ACC112 (cell line): ENCODE data around the gene CCDC71.
A peak's percentile ranks its signal among the peaks of the same experiment; 100 is the strongest.

ENCODE experiments used
- H2AFZ ChIP-seq: fragments of 200-600 bp; sonication (generic); one replicate; pipeline ENCODE4 v1.6.0; 2017; ENCODE audit warnings: antibody characterized with exemption, low read length; ENCODE audit not compliant: unreplicated experiment
- H3K27ac ChIP-seq: fragments of 200-600 bp; sonication (generic); 2 replicates; pipeline ENCODE4 v1.5.1; 2014; ENCODE audit warnings: low read depth, mild to moderate bottlenecking, antibody characterized with exemption, low read length, moderate library complexity
- H3K27me3 ChIP-seq: fragments of 200-600 bp; sonication (generic); 2 replicates; pipeline ENCODE4 v1.6.1; 2014; ENCODE audit warnings: mild to moderate bottlenecking, antibody characterized with exemption, low read length, moderate library complexity, mixed read lengths; ENCODE audit not compliant: insufficient read depth
- H3K36me3 ChIP-seq: fragments of 200-600 bp; sonication (generic); 2 replicates; pipeline ENCODE4 v1.6.1; 2016; ENCODE audit warnings: mild to moderate bottlenecking, antibody characterized with exemption, low read length, moderate library complexity, mixed read lengths; ENCODE audit not compliant: insufficient read depth
- H3K4me1 ChIP-seq: fragments of 200-600 bp; sonication (generic); one replicate; pipeline ENCODE4 v1.6.1; 2016; ENCODE audit warnings: low read length, mixed read lengths; ENCODE audit not compliant: insufficient read depth, unreplicated experiment, control insufficient read depth
- H3K4me3 ChIP-seq: fragments of 200-600 bp; sonication (generic); 2 replicates; pipeline ENCODE4 v1.5.1; 2014; ENCODE audit warnings: mild to moderate bottlenecking, low read depth, low read length
- H3K79me2 ChIP-seq: fragments of 200-600 bp; sonication (generic); one replicate; pipeline ENCODE4 v1.6.0; 2016; ENCODE audit warnings: low read length; ENCODE audit not compliant: control insufficient read depth, unreplicated experiment, insufficient read depth

The CCDC71 gene

GRCh38 chr3:49131040-49131439 is 35.1 kb downstream of the CCDC71 start:
- peaks cover 13% of the 10 kb centered on the region; the same call in 1 of the 2 replicates for H3K36me3 ChIP-seq
- H3K79me2 ChIP-seq: peaks cover 25% of the 10 kb centered on the region
- H2AFZ ChIP-seq: no peak overlapping the region
- H3K4me1 ChIP-seq: peaks cover 13% of the 10 kb centered on the region
- H3K27me3 ChIP-seq: no peaks in the 10 kb centered on the region
- H3K4me3 ChIP-seq: peak overlapping the region; percentile 90; the same call in 1 of the 2 replicates
- no peak overlapping the region for H3K27ac ChIP-seq

GRCh38 chr3:49124991-49125670 is 41.0 kb downstream of the CCDC71 start:
- H3K4me1 ChIP-seq: no peaks in the 10 kb centered on the region
- H3K27ac ChIP-seq: no peak overlapping the region
- H3K4me3 ChIP-seq: no peak overlapping the region
- H2AFZ ChIP-seq: no peak overlapping the region
- H3K36me3 ChIP-seq: peaks cover 21% of the 10 kb centered on the region; the same call in 1 of the 2 replicates
- peaks cover 5% of the 10 kb centered on the region for H3K79me2 ChIP-seq
- no peaks in the 10 kb centered on the region for H3K27me3 ChIP-seq

GRCh38 chr3:49124203-49124602 is 41.9 kb downstream of the CCDC71 start:
- H3K27ac ChIP-seq: no peak overlapping the region
- H3K27me3 ChIP-seq: no peaks in the 10 kb centered on the region
- H3K4me1 ChIP-seq: peaks cover 8% of the 10 kb centered on the region
- peaks cover 14% of the 10 kb centered on the region for H3K79me2 ChIP-seq
- peaks cover 16% of the 10 kb centered on the region; the same call in 1 of the 2 replicates for H3K36me3 ChIP-seq
- no peak overlapping the region for H2AFZ ChIP-seq
- no peak overlapping the region for H3K4me3 ChIP-seq

- Histone ChIP-seq H3K27me3 (no peaks in the 10 kb centered on the region), H3K36me3 (peaks cover 16% of the 10 kb centered on the region; the same call in 1 of the 2 replicates), H3K79me2 (peaks cover 16% of the 10 kb centered on the region), H3K4me1 (peaks cover 12% of the 10 kb centered on the region), H2AFZ (no peak overlapping the region), H3K4me3 (no peak overlapping the region), H3K27ac (no peak overlapping the region)
Observed at GRCh38 chr3:49123687-49124086, 42.4 kb downstream of the CCDC71 start.

- Histone ChIP-seq H3K4me1 (peaks cover 12% of the 10 kb centered on the region), H3K4me3 (no peak overlapping the region), H3K79me2 (peaks cover 17% of the 10 kb centered on the region), H2AFZ (no peak overlapping the region), H3K36me3 (peaks cover 9% of the 10 kb centered on the region; the same call in 1 of the 2 replicates), H3K27ac (no peak overlapping the region), H3K27me3 (no peaks in the 10 kb centered on the region)
Observed at GRCh38 chr3:49122886-49123545, 43.1 kb downstream of the CCDC71 start.

- Histone ChIP-seq H3K4me1 (peaks cover 12% of the 10 kb centered on the region), H3K79me2 (peaks cover 17% of the 10 kb centered on the region), H3K27ac (no peak overlapping the region), H3K27me3 (no peaks in the 10 kb centered on the region), H3K36me3 (peaks cover 13% of the 10 kb centered on the region; the same call in 1 of the 2 replicates), H2AFZ (no peak overlapping the region), H3K4me3 (no peak overlapping the region)
Observed at GRCh38 chr3:49122451-49122850, 43.7 kb downstream of the CCDC71 start.

- peaks cover 17% of the 10 kb centered on the region for H3K79me2 ChIP-seq
- H3K4me3 ChIP-seq: no peak overlapping the region
- H3K27me3 ChIP-seq: no peaks in the 10 kb centered on the region
- peaks cover 12% of the 10 kb centered on the region for H3K4me1 ChIP-seq
- no peak overlapping the region for H2AFZ ChIP-seq
- peaks cover 13% of the 10 kb centered on the region; the same call in 1 of the 2 replicates for H3K36me3 ChIP-seq
- no peak overlapping the region for H3K27ac ChIP-seq
Observed at GRCh38 chr3:49122022-49122421, 44.1 kb downstream of the CCDC71 start.

- no peaks in the 10 kb centered on the region for H3K27me3 ChIP-seq
- H3K27ac ChIP-seq: peak overlapping the region; percentile 82
- peaks cover 12% of the 10 kb centered on the region for H3K4me1 ChIP-seq
- peaks cover 17% of the 10 kb centered on the region for H3K79me2 ChIP-seq
- H3K4me3 ChIP-seq: peak overlapping the region; percentile 89; the same call in 1 of the 2 replicates
- H3K36me3 ChIP-seq: peaks cover 13% of the 10 kb centered on the region; the same call in 1 of the 2 replicates
- H2AFZ ChIP-seq: no peak overlapping the region
Observed at GRCh38 chr3:49121132-49121736, 44.9 kb downstream of the CCDC71 start.

- peaks cover 13% of the 10 kb centered on the region; the same call in 1 of the 2 replicates for H3K36me3 ChIP-seq
- H3K79me2 ChIP-seq: peaks cover 17% of the 10 kb centered on the region
- H2AFZ ChIP-seq: no peak within 1 kb of the TSS
- peaks cover 12% of the 10 kb centered on the region for H3K4me1 ChIP-seq
- peak within 1 kb of the TSS; percentile 89 for H3K4me3 ChIP-seq
- peak within 1 kb of the TSS; percentile 82 for H3K27ac ChIP-seq
- no peaks in the 10 kb centered on the region for H3K27me3 ChIP-seq
Observed at GRCh38 chr3:49120438-49121131, 45.5 kb downstream of the CCDC71 start, which contains the start of gene USP19. USP19 (minus strand) TSS chr3:49120823; CDS start chr3:49119145, 1,678 bp downstream.

GRCh38 chr3:49120096-49120437 is 46.1 kb downstream of the CCDC71 start:
- H3K4me1 ChIP-seq: peaks cover 12% of the 10 kb centered on the region
- peaks cover 17% of the 10 kb centered on the region for H3K79me2 ChIP-seq
- peak overlapping the region; percentile 82 for H3K27ac ChIP-seq
- no peak overlapping the region for H2AFZ ChIP-seq
- H3K36me3 ChIP-seq: peaks cover 13% of the 10 kb centered on the region; the same call in 1 of the 2 replicates
- no peaks in the 10 kb centered on the region for H3K27me3 ChIP-seq
- H3K4me3 ChIP-seq: peak overlapping the region; percentile 89
